Measurements from ENCODE around the gene RPL13A.

RPL13A gene

DNA sequence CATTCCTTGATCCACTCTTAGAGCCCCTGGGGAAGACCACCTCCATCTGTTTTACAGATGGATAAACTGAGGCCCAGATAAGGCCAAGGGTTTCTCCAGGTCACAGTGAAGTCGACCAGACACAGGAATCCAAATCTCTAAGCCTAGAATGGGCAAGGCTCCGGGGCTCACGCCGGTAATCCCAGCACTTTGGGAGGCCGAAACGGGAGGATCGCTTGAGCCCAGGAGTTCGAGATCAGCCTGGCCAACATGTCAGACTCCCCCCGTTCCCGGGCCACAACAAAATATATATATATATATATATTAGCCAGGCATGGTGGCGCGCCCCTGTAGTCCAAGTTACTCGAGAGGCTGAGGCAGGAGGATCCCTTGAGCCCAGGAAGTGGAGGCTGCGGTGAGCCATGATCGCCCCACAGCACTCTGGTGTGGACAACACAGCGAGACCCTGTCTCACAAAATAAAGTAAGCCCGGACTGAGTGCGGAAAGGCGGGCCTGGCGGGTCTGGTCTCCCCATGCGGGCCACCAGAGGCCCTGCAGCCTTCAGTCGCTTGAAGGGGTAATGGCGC, 615 bp upstream of the RPL13A start:
- H3K27ac ChIP-seq (ENCODE audit: low read length, poor library complexity, severe bottlenecking) = no peak overlapping the region
- peak overlapping the region; percentile 48 for H2AFZ ChIP-seq (ENCODE audit: low read depth, low read length)
- H4K8ac ChIP-seq (ENCODE audit: low read length) = peak overlapping the region; percentile 100
- H3K79me1 ChIP-seq (replicated peaks; ENCODE audit: low read length, poor library complexity, severe bottlenecking) = peaks cover 3% of the 10 kb centered on the region
- WGBS = 57% methylated on average over 17 of the region's 23 CpGs
- H3K4me1 ChIP-seq (ENCODE audit: control insufficient read depth, insufficient read depth, low read depth, low read length) = peaks cover 24% of the 10 kb centered on the region
- H3K36me3 ChIP-seq (ENCODE audit: control insufficient read depth in 1 of 2, insufficient read depth in 2 of 2, low read depth in 1 of 2, low read length in 2 of 2) = peaks cover 32 to 44% of the 10 kb centered on the region in 2 experiments
- H3K14ac ChIP-seq (ENCODE audit: low read length in 2 of 2) = no peak overlapping the region
- peak overlapping the region; percentile 3 for H3K4me2 ChIP-seq (ENCODE audit: low read length, poor library complexity, severe bottlenecking)
- H3K4ac ChIP-seq (ENCODE audit: low read depth in 1 of 2, low read length in 2 of 2) = peak overlapping the region in 1 of 2 experiments; percentile 44
- H2AK5ac ChIP-seq (ENCODE audit: low read length, severe bottlenecking) = peak overlapping the region; percentile 2
- peak overlapping the region; percentile 54 for H2BK120ac ChIP-seq (ENCODE audit: low read depth, low read length)
- H3K23ac ChIP-seq (ENCODE audit: low read length in 2 of 2) = no peak overlapping the region
- H4K91ac ChIP-seq (ENCODE audit: low read length) = peak overlapping the region; percentile 90
- H2BK5ac ChIP-seq (ENCODE audit: low read depth, low read length, poor library complexity, severe bottlenecking) = no peak overlapping the region
- peak overlapping the region; percentile 66 to 92 for H3K18ac ChIP-seq (ENCODE audit: low read depth in 1 of 2, low read length in 2 of 2)
- peak overlapping the region; percentile 64 for H3K9ac ChIP-seq (ENCODE audit: low read length)
- no peak overlapping the region for H3K4me3 ChIP-seq (ENCODE audit: insufficient read depth in 1 of 2, low read depth in 1 of 2, low read length in 2 of 2)
- no peaks in the 10 kb centered on the region for H3K27me3 ChIP-seq (ENCODE audit: control insufficient read depth in 1 of 2, insufficient read depth in 1 of 2, low read length in 2 of 2)
- H3K9me3 ChIP-seq (ENCODE audit: control insufficient read depth, low read length) = no peaks in the 10 kb centered on the region
- H2BK12ac ChIP-seq (ENCODE audit: low read length in 2 of 2) = no peak overlapping the region
- DNase-seq = no peak
- peak overlapping the region; percentile 98 for H2BK15ac ChIP-seq (ENCODE audit: low read depth, poor library complexity, severe bottlenecking)

DNA sequence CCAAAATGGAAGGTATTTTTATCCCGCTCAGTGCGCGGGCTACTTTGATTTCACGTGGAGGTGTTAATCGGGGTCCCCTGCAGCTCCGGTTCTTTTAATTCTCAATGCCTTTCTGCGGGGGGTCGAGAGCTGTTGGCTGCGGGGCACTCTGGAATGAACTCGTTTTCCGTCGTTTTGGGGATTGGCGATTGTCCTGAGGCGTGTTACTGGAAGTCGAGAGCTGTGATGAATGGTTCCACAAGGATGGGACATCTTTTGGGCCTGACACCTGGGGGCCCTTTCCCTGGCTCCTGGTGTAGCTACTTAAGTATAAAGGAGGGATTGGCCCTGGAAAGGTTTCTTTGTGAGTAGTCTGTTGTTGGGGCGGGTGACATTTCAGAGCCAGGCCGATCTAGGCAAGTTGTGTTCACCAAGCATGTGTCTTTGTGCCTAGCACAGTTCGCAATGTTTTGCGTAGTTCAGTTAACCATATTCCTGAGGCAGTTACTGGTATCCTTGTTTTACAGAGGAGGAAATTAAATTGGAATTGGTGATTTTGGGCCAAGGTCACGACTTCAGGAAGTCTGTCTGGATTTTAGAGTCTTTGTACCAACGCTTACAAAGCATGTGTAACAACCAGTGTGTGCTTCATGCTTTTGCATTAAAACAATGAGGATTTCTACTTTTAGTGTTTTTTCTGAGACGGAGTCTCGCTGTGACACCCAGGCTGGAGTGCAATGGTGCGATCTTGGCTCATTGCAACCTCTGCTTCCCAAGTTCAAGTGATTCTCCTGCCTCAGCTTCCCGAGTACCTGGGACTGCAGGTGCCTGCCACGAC, 846 bp downstream of the RPL13A start:
- H3K79me1 ChIP-seq (replicated peaks; ENCODE audit: low read length, poor library complexity, severe bottlenecking) = peaks cover 3% of the 10 kb centered on the region
- H3K18ac ChIP-seq (ENCODE audit: low read depth in 1 of 2, low read length in 2 of 2) = peak overlapping the region; percentile 62 to 86
- no peak overlapping the region for H3K23ac ChIP-seq (ENCODE audit: low read length in 2 of 2)
- H2BK120ac ChIP-seq (ENCODE audit: low read depth, low read length) = peak overlapping the region; percentile 51
- H3K27ac ChIP-seq (ENCODE audit: low read length, poor library complexity, severe bottlenecking) = peak overlapping the region; percentile 37
- peak overlapping the region; percentile 46 for H2AK5ac ChIP-seq (ENCODE audit: low read length, severe bottlenecking)
- WGBS = under 1% methylated on average over 26 of the region's 26 CpGs
- peaks cover 44 to 51% of the 10 kb centered on the region in 2 experiments for H3K36me3 ChIP-seq (ENCODE audit: control insufficient read depth in 1 of 2, insufficient read depth in 2 of 2, low read depth in 1 of 2, low read length in 2 of 2)
- H3K4me1 ChIP-seq (ENCODE audit: control insufficient read depth, insufficient read depth, low read depth, low read length) = peaks cover 24% of the 10 kb centered on the region
- H4K91ac ChIP-seq (ENCODE audit: low read length) = no peak overlapping the region
- peak overlapping the region; percentile 23 for H4K8ac ChIP-seq (ENCODE audit: low read length)
- peak overlapping the region; percentile 27 to 71 for H3K4ac ChIP-seq (ENCODE audit: low read depth in 1 of 2, low read length in 2 of 2)
- H3K9ac ChIP-seq (ENCODE audit: low read length) = peak overlapping the region; percentile 100
- H2BK12ac ChIP-seq (ENCODE audit: low read length in 2 of 2) = no peak overlapping the region
- H3K4me2 ChIP-seq (ENCODE audit: low read length, poor library complexity, severe bottlenecking) = peak overlapping the region; percentile 66
- no peak overlapping the region for H2BK15ac ChIP-seq (ENCODE audit: low read depth, poor library complexity, severe bottlenecking)
- H3K4me3 ChIP-seq (ENCODE audit: insufficient read depth in 1 of 2, low read depth in 1 of 2, low read length in 2 of 2) = peak overlapping the region; percentile 77 to 97
- no peaks in the 10 kb centered on the region for H3K27me3 ChIP-seq (ENCODE audit: control insufficient read depth in 1 of 2, insufficient read depth in 1 of 2, low read length in 2 of 2)
- no peak overlapping the region for H3K14ac ChIP-seq (ENCODE audit: low read length in 2 of 2)
- H3K9me3 ChIP-seq (ENCODE audit: control insufficient read depth, low read length) = no peaks in the 10 kb centered on the region
- no peak overlapping the region for H2BK5ac ChIP-seq (ENCODE audit: low read depth, low read length, poor library complexity, severe bottlenecking)
- H2AFZ ChIP-seq (ENCODE audit: low read depth, low read length) = no peak overlapping the region
- DNase-seq = no peak

- Histone ChIP-seq H2BK15ac (ENCODE audit: low read depth, poor library complexity, severe bottlenecking) (no peak overlapping the region), H4K8ac (ENCODE audit: low read length) (peak overlapping the region; percentile 57), H2AK5ac (ENCODE audit: low read length, severe bottlenecking) (no peak overlapping the region), H2BK12ac (ENCODE audit: low read length in 2 of 2) (no peak overlapping the region), H3K4me1 (ENCODE audit: control insufficient read depth, insufficient read depth, low read depth, low read length) (peaks cover 24% of the 10 kb centered on the region), H3K4me2 (ENCODE audit: low read length, poor library complexity, severe bottlenecking) (peak overlapping the region; percentile 66), H3K79me1 (replicated peaks; ENCODE audit: low read length, poor library complexity, severe bottlenecking) (peaks cover 3% of the 10 kb centered on the region), H4K91ac (ENCODE audit: low read length) (no peak overlapping the region), H2BK120ac (ENCODE audit: low read depth, low read length) (no peak overlapping the region), H3K4me3 (ENCODE audit: insufficient read depth in 1 of 2, low read depth in 1 of 2, low read length in 2 of 2) (peak overlapping the region; percentile 59 to 97), H3K9me3 (ENCODE audit: control insufficient read depth, low read length) (no peaks in the 10 kb centered on the region), H3K14ac (ENCODE audit: low read length in 2 of 2) (no peak overlapping the region), H3K36me3 (ENCODE audit: control insufficient read depth in 1 of 2, insufficient read depth in 2 of 2, low read depth in 1 of 2, low read length in 2 of 2) (peaks cover 44 to 53% of the 10 kb centered on the region in 2 experiments), H2AFZ (ENCODE audit: low read depth, low read length) (no peak overlapping the region), H3K27ac (ENCODE audit: low read length, poor library complexity, severe bottlenecking) (peak overlapping the region; percentile 64), H3K23ac (ENCODE audit: low read length in 2 of 2) (no peak overlapping the region), H3K9ac (ENCODE audit: low read length) (peak overlapping the region; percentile 100), H3K4ac (ENCODE audit: low read depth in 1 of 2, low read length in 2 of 2) (no peak overlapping the region), H3K18ac (ENCODE audit: low read depth in 1 of 2, low read length in 2 of 2) (peak overlapping the region in 1 of 2 experiments; percentile 53), H3K27me3 (ENCODE audit: control insufficient read depth in 1 of 2, insufficient read depth in 1 of 2, low read length in 2 of 2) (no peaks in the 10 kb centered on the region), H2BK5ac (ENCODE audit: low read depth, low read length, poor library complexity, severe bottlenecking) (no peak overlapping the region)
- 8% methylated on average over 12 of the region's 15 CpGs for WGBS
- peak; percentile 41 for DNase-seq
These were observed 1.6 kb downstream of the RPL13A start for GRCh38 chr19:49488863-49489537.
